ENCODE results near the gene AKT2.

Gene AKT2

DNA sequence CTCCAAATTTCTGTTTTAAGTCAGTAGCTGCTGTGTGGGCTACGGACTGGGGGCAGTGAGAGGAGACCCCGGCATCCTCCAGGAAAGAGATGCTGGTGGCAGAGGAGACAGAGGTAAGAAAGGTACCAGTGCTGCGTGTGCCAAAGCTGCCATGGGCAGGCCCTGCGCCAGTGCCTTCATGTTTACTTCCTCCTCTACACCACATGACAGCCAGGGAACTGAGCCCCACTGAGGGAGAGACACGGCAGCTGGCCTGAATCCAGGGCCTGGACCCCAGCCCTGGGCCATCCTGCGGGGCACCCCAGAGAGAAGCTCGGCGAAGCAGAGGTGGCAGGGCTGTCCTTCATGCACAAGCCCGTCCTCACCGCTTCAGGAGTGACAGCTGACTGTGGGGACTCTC lies 35.9 kb downstream of the AKT2 start:
- no peak for DNase-seq

GRCh38 chr19:40247735-40248262 lies 37.3 kb downstream of the AKT2 start:
- DNase-seq: no peak

- no peak for DNase-seq
These were observed 38.0 kb downstream of the AKT2 start for GRCh38 chr19:40247178-40247577.

- no peak for DNase-seq
These were observed 38.7 kb downstream of the AKT2 start for GRCh38 chr19:40246292-40247073.

DNA sequence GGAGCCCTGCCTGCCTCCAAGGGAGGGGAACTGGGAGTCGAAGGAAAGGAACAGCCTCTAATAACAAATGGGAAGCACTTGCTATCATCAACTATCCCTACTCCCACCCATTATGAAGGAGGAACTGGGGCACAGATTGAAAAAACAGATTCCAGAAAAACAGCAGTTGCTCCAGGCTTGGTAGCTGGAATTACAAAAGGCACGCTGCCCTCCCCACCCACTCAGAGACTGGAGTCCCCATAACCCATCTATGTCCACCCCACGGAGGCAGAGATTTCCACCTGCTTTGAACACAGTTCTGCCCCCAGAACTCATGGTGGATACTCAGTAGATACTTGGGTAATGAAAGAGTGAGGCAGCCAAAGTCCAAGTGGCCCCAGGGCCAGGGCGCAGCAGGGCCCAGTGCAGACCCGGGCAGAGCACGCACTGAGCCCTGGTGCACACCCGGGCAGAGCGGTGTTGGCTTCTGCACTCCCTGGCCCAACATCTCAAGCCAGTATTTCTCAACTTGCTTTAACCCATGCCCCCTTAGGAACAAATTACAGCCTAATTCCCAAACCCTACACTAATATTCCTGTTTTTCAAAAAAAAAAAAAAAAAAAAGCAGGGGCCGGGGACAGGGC lies 39.5 kb downstream of the AKT2 start:
- no peak for DNase-seq

GRCh38 chr19:40244579-40245317 lies 40.4 kb downstream of the AKT2 start:
- no peak for DNase-seq

DNA sequence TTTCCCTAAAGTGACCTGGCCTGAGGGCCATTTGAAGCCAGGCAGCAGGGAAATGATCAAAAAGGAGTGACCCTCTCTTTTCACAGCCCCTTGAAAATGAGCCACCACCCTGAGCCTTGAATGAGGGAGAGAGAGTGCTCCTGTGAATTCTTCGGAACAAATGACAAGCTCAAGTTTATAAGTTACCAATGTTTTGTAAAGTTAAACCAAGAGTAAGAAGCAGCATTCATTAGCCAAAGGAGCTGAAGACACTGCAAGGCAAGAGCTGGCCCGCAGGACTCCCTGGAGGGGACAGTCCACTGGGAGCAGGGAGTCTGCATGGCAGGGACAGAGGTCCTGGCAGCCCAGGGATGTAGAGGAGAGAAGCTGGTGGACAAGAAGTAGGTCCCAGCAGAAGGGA lies 42.0 kb downstream of the AKT2 start:
- DNase-seq: no peak

GRCh38 chr19:40242480-40242879 lies 42.7 kb downstream of the AKT2 start:
- no peak for DNase-seq

DNA sequence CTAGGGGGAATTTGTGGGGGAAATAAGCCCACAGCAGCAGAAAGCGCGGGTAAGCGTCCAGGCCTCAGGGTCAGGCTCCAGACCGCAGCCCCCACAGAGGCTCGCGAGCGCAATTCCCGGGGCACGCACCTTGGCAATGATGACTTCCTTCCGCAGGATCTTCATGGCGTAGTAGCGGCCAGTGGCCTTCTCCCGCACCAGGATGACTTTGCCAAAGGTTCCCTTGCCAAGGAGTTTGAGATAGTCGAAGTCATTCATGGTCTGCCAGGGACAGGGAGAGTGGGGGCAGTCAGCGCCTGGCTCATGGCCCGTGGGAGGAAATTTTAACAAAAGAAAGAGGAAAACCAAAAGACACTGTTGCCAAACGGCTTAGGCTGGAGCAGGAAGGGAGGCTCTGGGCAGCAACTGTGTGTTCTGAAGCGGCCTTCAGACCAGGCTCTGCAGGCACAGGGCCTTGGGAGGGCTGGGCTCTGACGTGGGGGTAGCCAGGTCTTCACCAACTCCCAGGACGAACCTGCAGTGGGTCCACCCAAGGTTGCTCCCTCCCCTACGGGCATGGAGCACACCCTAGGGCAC lies 43.2 kb downstream of the AKT2 start:
- no peak for DNase-seq

DNA sequence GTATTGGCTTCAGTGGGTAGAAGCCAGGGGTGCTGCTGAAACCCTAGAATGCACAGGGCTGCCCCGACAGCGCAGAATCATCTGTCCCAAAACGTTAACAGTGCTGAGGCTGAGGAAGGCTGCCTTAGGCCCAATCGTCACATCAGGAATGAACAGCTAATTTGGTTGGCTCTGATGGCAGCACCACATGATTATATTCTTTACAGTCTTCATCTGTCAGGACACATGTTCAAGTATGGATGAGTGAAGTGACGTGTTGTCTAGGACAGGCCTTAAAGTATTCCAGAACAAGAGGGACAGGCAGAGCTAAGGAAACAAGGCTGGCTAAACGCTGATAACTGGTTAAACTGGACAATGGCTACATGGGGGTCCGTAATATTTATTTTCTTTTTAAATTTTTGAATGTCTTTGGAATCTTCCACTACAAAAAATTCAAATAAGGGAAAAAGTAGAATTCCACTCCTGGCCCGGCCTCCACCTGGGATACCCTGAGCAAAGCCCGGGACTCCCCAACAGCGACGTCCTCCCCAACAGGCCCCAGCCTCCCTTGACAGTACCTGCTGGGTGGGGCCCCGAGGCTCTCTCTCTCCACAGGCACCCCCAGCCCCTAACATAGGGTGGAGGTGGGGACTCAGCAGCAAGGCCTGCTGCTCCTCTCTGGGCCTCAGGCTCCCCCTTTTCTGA lies 43.9 kb downstream of the AKT2 start:
- no peak for DNase-seq

DNA sequence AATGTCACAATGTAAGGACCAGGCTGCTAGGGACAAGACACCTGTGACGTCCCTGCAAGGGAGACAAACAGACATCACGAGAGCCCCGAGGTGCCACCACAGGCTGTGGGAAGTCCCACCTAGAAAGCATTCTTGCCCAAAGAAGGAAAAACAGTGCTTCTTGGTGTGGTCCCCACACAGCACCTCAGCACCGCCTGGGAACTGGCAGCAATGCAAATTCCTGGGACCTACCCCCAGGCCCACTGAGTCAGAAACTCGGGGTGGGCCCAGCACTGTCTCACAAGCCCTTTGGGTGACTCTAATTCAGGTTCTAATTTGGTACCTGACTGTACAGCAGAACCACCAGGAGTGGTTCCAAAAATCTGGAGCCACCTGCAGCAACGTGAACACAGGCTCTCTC lies 44.8 kb downstream of the AKT2 start:
- no peak for DNase-seq

DNA sequence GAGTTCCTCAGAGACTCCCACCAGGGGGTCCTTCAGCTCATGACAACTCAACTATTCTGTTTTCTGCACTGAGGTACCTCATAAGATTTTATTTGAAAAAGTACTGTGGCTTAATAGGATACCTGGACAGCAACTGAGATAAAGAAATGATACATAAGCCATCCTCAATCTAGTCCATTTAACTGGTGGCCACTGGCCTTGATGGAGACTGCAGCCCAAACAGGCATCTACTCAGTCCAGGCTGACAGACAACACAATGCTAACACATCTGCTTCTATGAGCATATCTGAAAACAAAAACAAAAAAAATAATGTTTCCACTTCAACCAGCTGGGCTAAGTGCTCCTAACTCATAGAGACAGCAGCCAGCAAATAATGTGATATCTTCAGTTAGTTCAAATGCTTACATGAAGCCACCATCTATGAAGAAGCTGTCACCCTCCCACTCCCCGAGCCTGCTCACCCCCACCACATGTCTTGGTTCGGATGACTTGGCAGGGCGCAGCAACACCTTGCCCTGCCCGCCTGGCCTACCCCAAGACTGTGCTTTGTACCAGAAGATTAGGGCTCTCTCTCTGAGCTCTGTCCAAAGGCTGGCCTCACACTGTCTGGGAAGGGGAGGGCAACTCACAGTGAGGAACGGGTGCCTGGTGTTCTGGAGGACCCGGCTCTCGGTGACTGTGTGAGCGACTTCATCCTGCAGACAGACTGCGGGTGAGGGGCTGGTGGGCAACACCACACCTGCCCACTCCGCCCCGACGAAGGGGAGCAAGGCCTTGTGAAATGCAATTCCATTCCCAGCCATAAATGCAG lies 45.5 kb downstream of the AKT2 start:
- DNase-seq: no peak

GRCh38 chr19:40238775-40239174 lies 46.4 kb downstream of the AKT2 start:
- no peak for DNase-seq

DNA sequence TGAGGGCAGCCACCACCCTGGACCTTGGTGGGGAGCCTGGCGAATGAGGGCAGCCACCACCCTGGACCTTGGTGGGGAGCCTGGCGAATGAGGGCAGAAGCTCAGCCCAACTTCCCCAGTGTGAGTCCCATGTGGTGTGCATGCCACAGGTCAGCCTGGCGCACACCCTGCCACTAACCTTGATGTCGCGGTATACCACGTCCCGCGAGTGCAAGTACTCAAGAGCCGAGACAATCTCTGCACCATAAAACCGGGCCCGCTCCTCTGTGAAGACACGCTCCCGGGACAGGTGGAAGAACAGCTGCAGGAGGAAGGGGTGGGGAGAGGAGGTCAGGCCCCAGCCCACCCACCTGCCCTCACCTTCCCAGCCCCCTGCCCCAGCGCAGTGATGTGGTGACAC lies 47.4 kb downstream of the AKT2 start:
- DNase-seq: no peak

DNA sequence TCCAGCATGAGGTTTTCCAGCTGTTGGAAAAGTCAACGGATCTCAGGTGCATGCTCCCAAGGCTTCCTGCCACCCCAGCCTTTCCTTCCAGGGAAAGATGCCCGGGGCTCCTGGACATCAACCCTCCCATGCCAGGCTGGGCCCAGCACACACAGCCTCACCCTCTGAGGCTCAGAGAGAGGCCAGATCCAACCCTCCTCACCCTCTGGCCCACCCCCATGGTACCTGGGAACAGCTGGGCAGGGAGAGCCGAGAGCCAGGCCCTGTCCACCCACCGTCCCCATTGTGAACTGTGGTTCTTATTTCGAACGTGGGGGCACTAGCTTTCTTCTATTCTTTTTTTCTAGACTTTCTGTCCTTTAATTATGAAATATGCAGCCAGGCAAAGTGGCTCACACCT lies 48.8 kb downstream of the AKT2 start:
- no peak for DNase-seq

- DNase-seq: no peak
These were observed 49.2 kb downstream of the AKT2 start for GRCh38 chr19:40236026-40236355.

- no peak for DNase-seq
These were observed 49.7 kb downstream of the AKT2 start for GRCh38 chr19:40235238-40236025.

DNA sequence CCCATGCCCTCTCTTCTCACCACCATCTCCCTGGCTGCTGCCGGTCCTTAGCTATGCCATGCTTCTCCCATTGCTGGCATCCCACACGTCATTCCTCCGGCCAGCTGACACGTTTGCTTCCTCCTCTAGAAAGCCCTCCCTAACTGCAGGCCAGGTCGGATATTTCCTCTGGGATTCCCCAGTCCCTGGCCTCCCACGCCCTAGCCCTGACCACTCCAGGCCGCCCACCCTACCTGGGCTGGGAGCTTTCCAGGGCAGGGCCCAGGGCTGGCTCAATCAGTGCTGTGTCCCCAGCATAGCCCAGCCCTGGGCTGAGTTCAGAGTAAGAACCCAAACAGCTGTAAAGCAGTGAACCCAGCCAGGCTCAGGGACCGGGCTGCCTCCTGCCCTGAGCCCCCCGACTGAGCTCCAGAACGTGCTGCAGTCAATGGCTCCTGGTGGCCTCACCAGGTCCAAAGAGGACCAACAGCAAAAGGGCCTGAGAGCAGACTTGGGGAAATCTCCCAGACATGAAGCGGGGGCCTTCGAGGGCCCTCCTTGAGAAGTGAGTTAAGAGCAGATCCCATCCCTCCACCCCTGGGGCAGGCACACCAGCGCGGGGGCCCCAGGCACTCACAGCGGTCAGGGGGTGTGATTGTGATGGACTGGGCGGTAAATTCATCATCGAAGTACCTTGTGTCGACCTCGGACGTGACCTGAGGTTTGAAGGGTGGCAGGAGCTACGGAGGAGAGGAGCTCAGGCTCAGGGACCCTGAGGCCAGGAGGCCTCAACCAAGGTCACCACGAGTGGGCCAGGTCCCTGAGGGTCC lies 50.5 kb downstream of the AKT2 start:
- no peak for DNase-seq

DNA sequence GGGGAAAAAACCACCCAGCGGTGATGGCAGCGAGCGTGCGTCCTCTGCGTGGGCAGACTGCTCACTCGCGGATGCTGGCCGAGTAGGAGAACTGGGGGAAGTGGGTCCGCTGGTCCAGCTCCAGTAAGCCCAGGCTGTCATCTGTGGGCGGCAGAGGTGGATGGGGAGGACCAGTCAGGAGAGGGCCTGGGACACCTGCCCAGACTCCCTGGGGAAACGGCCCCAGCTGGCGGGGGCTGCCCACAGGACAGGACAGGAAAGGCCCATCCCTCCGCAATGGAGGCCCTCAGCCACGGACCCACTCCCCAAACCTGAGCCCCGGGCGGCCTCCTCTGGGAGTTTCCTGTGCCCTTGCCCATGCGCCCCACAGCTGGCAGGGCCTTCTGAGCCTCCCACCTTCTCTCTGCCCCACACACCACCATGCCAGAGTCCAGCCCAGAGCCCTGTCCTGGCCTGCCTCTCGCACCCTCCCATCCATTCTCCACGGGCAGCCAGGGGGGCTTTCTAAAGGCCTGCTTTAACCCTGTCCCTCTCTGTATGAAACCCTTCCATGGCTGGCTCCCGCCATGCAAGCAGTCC lies 51.2 kb downstream of the AKT2 start:
- DNase-seq: no peak

Measured in CD4-positive, alpha-beta T cell treated with Interleukin-10 for 1 hour (primary cell).